ENCODE data around the gene MAP4K5.
"Not testable (repeated sequence)": the region's sequence is repeated elsewhere in the genome, so short reads cannot be mapped to it uniquely, and the experiment has no call there.

Gene MAP4K5

GRCh38 chr14:50532502-50533240, at the start of gene MAP4K5:
Gene MAP4K5 (minus strand): TSS chr14:50532569. CDS start chr14:50532049, 520 bp downstream.
- DNase-seq, result peak; percentile 93

GRCh38 chr14:50578433-50578832, 46.1 kb upstream of the MAP4K5 start:
- DNase-seq, result no peak

- no peak for DNase-seq
These were observed 45.6 kb upstream of the MAP4K5 start for GRCh38 chr14:50577982-50578381.

- no peak for DNase-seq
These were observed 43.4 kb upstream of the MAP4K5 start for GRCh38 chr14:50575769-50576168.

GRCh38 chr14:50573862-50574261, 41.5 kb upstream of the MAP4K5 start:
- peak; percentile 75 for DNase-seq

GRCh38 chr14:50569714-50570274, 37.4 kb upstream of the MAP4K5 start:
- no peak for DNase-seq

- DNase-seq, result no peak
These were observed 30.5 kb upstream of the MAP4K5 start for GRCh38 chr14:50562841-50563240.

GRCh38 chr14:50560931-50561285, 28.5 kb upstream of the MAP4K5 start:
- peak; percentile 77 for DNase-seq

- DNase-seq, result peak; percentile 76
These were observed 27.9 kb upstream of the MAP4K5 start, which contains the start of gene ATL1 for GRCh38 chr14:50559990-50560930. Gene ATL1 (plus strand): TSS chr14:50560145. CDS start chr14:50560266, 121 bp downstream.

- not testable (repeated sequence) for DNase-seq
These were observed 20.4 kb upstream of the MAP4K5 start for GRCh38 chr14:50552796-50553195.

GRCh38 chr14:50551877-50552276, 19.5 kb upstream of the MAP4K5 start:
- no peak for DNase-seq

- no peak for DNase-seq
These were observed 17.9 kb upstream of the MAP4K5 start for GRCh38 chr14:50550294-50550693.

GRCh38 chr14:50545618-50546017, 13.2 kb upstream of the MAP4K5 start:
- peak; percentile 73 for DNase-seq

GRCh38 chr14:50544911-50545310, 12.5 kb upstream of the MAP4K5 start:
- peak; percentile 9 for DNase-seq

GRCh38 chr14:50542941-50543418, 10.6 kb upstream of the MAP4K5 start:
- DNase-seq, result peak; percentile 93

GRCh38 chr14:50541159-50541567, 8.8 kb upstream of the MAP4K5 start:
- no peak for DNase-seq

GRCh38 chr14:50539051-50539450, 6.7 kb upstream of the MAP4K5 start:
- no peak for DNase-seq

GRCh38 chr14:50538034-50538433, 5.7 kb upstream of the MAP4K5 start:
- DNase-seq, result not testable (repeated sequence)

GRCh38 chr14:50534997-50535396, 2.6 kb upstream of the MAP4K5 start:
- DNase-seq, result no peak

GRCh38 chr14:50534416-50534815, 2.0 kb upstream of the MAP4K5 start:
- no peak for DNase-seq

GRCh38 chr14:50533806-50534205, 1.4 kb upstream of the MAP4K5 start:
- no peak for DNase-seq

- no peak for DNase-seq
These were observed 904 bp upstream of the MAP4K5 start for GRCh38 chr14:50533241-50533705.
